Hepatocyte (in vitro differentiated cells): ENCODE measurements around the gene NUDT22. TPM values are rescaled to one million over a fixed set of nuclear protein-coding genes. Genes with fewer than 3 reads are reported as not detected.

ENCODE experiments used
- DNase-seq: peaks from one replicate; pipeline ENCODE4 v3.0.0-alpha.2; 2016; ENCODE audit warnings: low spot score
- H2AFZ ChIP-seq: fragments of 200-600 bp; sonication (generic); 2 replicates; pipeline ENCODE4 v1.6.0; 2016; ENCODE audit warnings: antibody characterized with exemption, mild to moderate bottlenecking
- H3K27ac ChIP-seq: fragments of 200-600 bp; sonication (generic); 2 replicates; pipeline ENCODE4 v1.5.1; 2016; ENCODE audit warnings: mild to moderate bottlenecking
- H3K27me3 ChIP-seq: fragments of 200-600 bp; sonication (generic); 2 replicates; pipeline ENCODE4 v1.6.1; 2016
- H3K36me3 ChIP-seq: fragments of 200-600 bp; sonication (generic); replicated peaks from 2 replicates; pipeline ENCODE4 v1.5.1; 2016; ENCODE audit warnings: low read depth; ENCODE audit not compliant: insufficient read depth
- H3K4me1 ChIP-seq: fragments of 200-600 bp; sonication (generic); 2 replicates; pipeline ENCODE4 v1.5.1; 2016; ENCODE audit warnings: mild to moderate bottlenecking, moderate library complexity; ENCODE audit not compliant: insufficient read depth
- H3K4me2 ChIP-seq: fragments of 200-600 bp; sonication (generic); 2 replicates; pipeline ENCODE4 v1.6.0; 2016
- H3K4me3 ChIP-seq: fragments of 200-600 bp; sonication (generic); 2 replicates; pipeline ENCODE4 v1.5.1; 2016; ENCODE audit warnings: mild to moderate bottlenecking
- H3K79me2 ChIP-seq: fragments of 200-600 bp; sonication (generic); 2 replicates; pipeline ENCODE4 v1.6.0; 2017; ENCODE audit warnings: mild to moderate bottlenecking
- H3K9me2 ChIP-seq: fragments of 200-600 bp; sonication (generic); replicated peaks from 2 replicates; pipeline ENCODE4 v1.6.0; 2017; ENCODE audit warnings: mild to moderate bottlenecking; ENCODE audit not compliant: insufficient read depth
- H3K9me3 ChIP-seq: fragments of 200-600 bp; sonication (generic); 2 replicates; pipeline ENCODE4 v1.5.1; 2016; ENCODE audit warnings: low read depth, mild to moderate bottlenecking
- H4K20me1 ChIP-seq: fragments of 200-600 bp; sonication (generic); 2 replicates; pipeline ENCODE4 v1.6.0; 2016; ENCODE audit warnings: mild to moderate bottlenecking; ENCODE audit not compliant: insufficient read depth, poor library complexity, severe bottlenecking
- EZH2 ChIP-seq: fragments of 200-600 bp; sonication (generic); IDR thresholded peaks from 2 replicates; pipeline ENCODE4 v1.6.1; 2016; ENCODE audit warnings: antibody characterized with exemption, mild to moderate bottlenecking, borderline replicate concordance
- EZH2phosphoT487 ChIP-seq: fragments of 200-600 bp; sonication (generic); IDR thresholded peaks from one replicate; pipeline ENCODE4 v1.6.1; 2018; ENCODE audit warnings: antibody characterized with exemption, mild to moderate bottlenecking, low read depth, moderate library complexity; ENCODE audit not compliant: unreplicated experiment, severe bottlenecking
- WGBS: methylation state at CpG from one replicate; pipeline ENCODE4 v1.1.6; 2016; ENCODE audit warnings: low lambda C conversion rate; ENCODE audit errors: missing lambda C conversion rate; 5-methylcytosine and 5-hydroxymethylcytosine counted together
- polyA plus RNA-seq: library from polyadenylated mRNA; unstranded; fragments of >200 nt; fragmentation: Nextera tagmentation; extraction: Ambion mirVana; gene quantifications from 2 replicates; pipeline ENCODE4 v1.2.1, GENCODE V29; 2016
- total RNA-seq: library from RNA; depleted of rRNA; stranded (reverse); fragments of >200 nt; gene quantifications from 2 replicates; pipeline ENCODE4 v1.2.3, GENCODE V29; 2014
- TF ChIP-seq, protein P1 (sequence below): fragments of 200-600 bp; sonication (generic); IDR thresholded peaks from 2 replicates; pipeline ENCODE4 v1.5.1; 2016; ENCODE audit warnings: antibody characterized with exemption, mild to moderate bottlenecking; ENCODE audit not compliant: poor library complexity

NUDT22 gene
- total and polyA plus RNA-seq, 2 experiments from 2014 or later = 49.5 to 66.6 TPM

DNA sequence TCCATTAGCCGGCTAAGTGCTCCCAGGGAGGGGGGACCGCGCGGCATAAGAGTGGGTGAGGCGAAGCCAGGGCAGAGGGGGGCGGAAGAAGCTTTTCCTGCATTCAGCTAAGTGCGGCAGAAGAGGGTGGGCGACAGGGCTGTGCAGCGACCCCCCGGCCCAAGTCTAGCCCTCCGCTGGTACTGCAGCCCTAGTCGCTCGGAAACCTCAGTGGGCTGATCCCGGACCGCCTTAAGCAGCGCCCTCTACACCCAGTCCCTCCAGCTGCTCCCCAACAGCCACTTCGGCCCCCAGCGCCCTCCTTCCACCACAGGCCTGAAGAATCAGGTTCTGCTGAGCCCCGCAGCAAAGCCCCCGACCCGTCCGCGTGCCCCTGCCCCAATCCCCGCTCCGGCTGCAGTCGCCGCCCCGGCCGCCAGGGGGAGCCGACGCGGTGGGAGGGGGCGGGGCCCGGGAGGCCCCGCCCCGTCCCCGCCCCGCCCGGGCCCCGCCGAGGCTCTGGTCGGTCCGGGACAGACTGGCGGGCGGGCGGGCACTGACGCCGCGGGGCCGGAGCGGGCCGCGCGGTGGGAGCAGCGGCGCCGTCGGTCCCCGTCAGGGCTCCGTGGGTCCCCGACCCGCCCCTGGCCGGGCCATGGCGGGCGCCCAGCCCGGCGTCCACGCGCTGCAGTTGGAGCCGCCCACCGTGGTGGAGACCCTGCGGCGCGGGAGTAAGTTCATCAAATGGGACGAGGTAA is 25.1 kb downstream of the NUDT22 start, which contains the start of gene PLCB3:
Gene PLCB3, plus strand, starts transcription at position 515 of the 737 bp plus-strand sequence. Its CDS starts 120 bp downstream, at position 635.
- TF ChIP-seq, protein P1, sequence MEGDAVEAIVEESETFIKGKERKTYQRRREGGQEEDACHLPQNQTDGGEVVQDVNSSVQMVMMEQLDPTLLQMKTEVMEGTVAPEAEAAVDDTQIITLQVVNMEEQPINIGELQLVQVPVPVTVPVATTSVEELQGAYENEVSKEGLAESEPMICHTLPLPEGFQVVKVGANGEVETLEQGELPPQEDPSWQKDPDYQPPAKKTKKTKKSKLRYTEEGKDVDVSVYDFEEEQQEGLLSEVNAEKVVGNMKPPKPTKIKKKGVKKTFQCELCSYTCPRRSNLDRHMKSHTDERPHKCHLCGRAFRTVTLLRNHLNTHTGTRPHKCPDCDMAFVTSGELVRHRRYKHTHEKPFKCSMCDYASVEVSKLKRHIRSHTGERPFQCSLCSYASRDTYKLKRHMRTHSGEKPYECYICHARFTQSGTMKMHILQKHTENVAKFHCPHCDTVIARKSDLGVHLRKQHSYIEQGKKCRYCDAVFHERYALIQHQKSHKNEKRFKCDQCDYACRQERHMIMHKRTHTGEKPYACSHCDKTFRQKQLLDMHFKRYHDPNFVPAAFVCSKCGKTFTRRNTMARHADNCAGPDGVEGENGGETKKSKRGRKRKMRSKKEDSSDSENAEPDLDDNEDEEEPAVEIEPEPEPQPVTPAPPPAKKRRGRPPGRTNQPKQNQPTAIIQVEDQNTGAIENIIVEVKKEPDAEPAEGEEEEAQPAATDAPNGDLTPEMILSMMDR = peak; percentile 81
- no peak for TF ChIP-seq EZH2phosphoT487

DNA sequence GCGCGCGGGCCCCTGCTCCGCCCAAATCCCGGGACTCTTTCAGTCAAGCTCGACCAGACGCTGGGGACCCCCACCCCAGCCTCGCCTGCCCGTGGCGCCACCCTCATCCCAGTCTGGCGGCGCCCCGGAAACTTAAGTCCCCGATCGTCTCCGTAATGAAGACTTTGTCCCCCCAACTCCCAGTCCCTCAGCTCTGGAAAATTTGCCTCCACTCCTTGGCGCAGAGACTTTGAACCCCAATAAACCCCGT is 25.6 kb downstream of the NUDT22 start:
- Histone ChIP-seq H3K9me3 (no peaks in the 10 kb centered on the region), H3K36me3 (no peaks in the 10 kb centered on the region), H2AFZ (peak overlapping the region; percentile 74), H3K27ac (peak overlapping the region; percentile 69), H3K4me2 (peak overlapping the region; percentile 99), H3K9me2 (no peaks in the 10 kb centered on the region), H3K27me3 (no peaks in the 10 kb centered on the region), H4K20me1 (peaks cover 5% of the 10 kb centered on the region), H3K79me2 (peaks cover 16% of the 10 kb centered on the region), H3K4me1 (peaks cover 21% of the 10 kb centered on the region), H3K4me3 (peak overlapping the region; percentile 82)
- no peak for TF ChIP-seq EZH2phosphoT487
- TF ChIP-seq, protein P1 = no peak
- TF ChIP-seq EZH2 = no peak
- DNase-seq = no peak
- 1% methylated on average over 17 of the region's 18 CpGs for WGBS

More for the DNA sequence above, 25.1 kb downstream of the NUDT22 start, which contains the start of gene PLCB3:
- peak; percentile 87 for DNase-seq
- peaks cover 21% of the 10 kb centered on the region for H3K4me1 ChIP-seq
- H3K79me2 ChIP-seq = peaks cover 18% of the 10 kb centered on the region
- H3K9me2 ChIP-seq = no peaks in the 10 kb centered on the region
- H2AFZ ChIP-seq = peak within 1 kb of the TSS; percentile 74
- H4K20me1 ChIP-seq = peaks cover 5% of the 10 kb centered on the region
- WGBS = no CpG with 5 or more reads among the region's 75 CpGs
- H3K36me3 ChIP-seq = no peaks in the 10 kb centered on the region
- peak within 1 kb of the TSS; percentile 82 for H3K4me3 ChIP-seq
- H3K4me2 ChIP-seq = peak within 1 kb of the TSS; percentile 99
- H3K9me3 ChIP-seq = no peaks in the 10 kb centered on the region
- H3K27ac ChIP-seq = peak within 1 kb of the TSS; percentile 69
- H3K27me3 ChIP-seq = no peaks in the 10 kb centered on the region

DNA sequence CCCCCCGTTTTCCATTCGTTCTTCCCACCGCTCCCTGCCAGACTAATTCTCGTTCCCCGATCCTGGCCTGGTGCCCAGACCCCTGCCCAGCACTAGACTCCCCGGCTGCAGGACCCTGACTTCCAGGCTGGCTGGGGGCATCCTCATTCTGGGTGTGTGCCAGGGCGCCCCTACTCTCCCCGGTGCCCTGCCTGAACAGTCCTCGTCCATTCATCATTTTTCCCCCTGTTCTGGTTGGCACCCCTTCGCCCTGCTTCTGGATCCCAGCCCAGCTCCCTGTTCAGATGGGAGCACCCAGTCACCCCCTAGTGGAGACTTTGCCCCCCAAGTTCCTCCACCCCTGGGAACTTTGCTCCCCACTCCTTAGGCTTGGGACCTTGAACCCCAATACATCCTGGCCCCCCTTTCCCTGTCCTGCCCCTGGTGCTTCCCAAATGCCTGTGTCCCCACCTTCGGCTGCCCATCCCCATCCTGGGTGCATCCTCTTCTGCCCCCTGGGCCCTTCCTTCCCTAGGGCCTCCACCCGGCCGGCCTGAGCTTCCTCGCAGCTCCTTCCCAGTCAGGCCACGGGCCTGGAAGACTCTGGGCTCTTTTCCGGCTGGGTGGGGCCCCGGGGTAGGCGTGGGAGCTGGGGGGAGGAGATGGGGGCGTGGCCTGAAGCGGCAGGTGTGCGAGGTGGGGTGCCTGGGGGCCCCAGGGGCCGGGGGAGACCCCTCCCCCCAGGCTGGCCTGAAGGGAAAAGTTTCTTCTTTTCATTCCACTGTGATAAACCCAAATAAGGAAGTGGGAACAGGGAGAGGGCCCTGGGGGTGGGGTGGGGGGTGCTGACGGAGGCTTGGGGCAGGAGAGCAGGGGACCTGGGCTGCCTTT is 26.2 kb downstream of the NUDT22 start:
- H3K36me3 ChIP-seq = no peaks in the 10 kb centered on the region
- peak; percentile 75 for DNase-seq
- no peak for TF ChIP-seq EZH2phosphoT487
- TF ChIP-seq, protein P1 = peak; percentile 34
- H3K9me3 ChIP-seq = no peaks in the 10 kb centered on the region
- H3K9me2 ChIP-seq = no peaks in the 10 kb centered on the region
- peaks cover 16% of the 10 kb centered on the region for H3K79me2 ChIP-seq
- H3K4me1 ChIP-seq = peaks cover 21% of the 10 kb centered on the region
- H3K27me3 ChIP-seq = no peaks in the 10 kb centered on the region
- H3K27ac ChIP-seq = peak overlapping the region; percentile 69
- peaks cover 5% of the 10 kb centered on the region for H4K20me1 ChIP-seq
- peak overlapping the region; percentile 99 for H3K4me2 ChIP-seq
- H2AFZ ChIP-seq = peak overlapping the region; percentile 74
- WGBS = 10% methylated on average over 17 of the region's 23 CpGs
- H3K4me3 ChIP-seq = peak overlapping the region; percentile 82
